NCI-H2196 (cell line): ENCODE data around the gene RALGAPA2.

Source experiments
- DNase-seq: peaks from one replicate; lab custom pipeline; 2025; ENCODE audit not compliant: unreplicated experiment; lab: John Stamatoyannopoulos, UW

RALGAPA2 gene

GRCh38 chr20:20585146-20585545, 127.3 kb downstream of the RALGAPA2 start:
- no peak for DNase-seq

DNA sequence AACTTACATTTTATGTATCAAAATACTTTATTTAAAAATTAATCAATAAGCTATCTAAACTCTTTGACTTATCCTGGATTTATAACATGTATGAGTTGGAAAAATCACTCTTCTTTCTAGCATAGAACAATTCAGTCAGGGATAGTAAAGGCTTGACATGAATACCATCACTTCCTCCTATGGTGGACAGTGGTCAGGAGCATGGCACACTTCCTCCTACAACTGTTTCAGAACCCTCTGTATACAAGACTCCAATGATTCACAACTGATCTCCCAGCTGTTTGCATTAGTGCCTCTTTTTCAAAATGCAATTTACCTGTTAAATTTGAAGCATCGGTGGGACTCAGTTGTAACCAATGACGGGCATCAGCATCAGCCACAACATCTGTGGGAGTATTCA, 129.7 kb downstream of the RALGAPA2 start:
- DNase-seq: no peak

- no peak for DNase-seq
Observed at GRCh38 chr20:20580139-20580538, 132.3 kb downstream of the RALGAPA2 start.

DNA sequence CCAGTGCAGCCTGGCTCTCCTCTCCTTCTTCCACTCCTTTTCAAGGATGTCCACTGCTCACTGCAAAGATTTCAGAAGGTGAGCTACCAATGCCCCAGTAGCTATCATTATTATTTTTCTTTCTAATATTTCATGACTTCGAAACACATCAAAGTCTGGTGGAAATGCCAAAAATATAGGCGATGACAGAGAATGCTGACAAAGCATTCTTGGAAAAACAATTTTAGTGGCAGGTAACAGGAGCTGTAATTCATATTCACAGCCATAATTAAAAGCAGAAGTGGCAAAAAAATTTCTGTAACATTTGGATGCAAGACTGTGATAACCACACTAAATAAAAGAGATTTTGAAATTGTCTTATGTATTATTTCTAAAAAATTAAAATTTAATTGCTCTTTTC, 133.6 kb downstream of the RALGAPA2 start:
- no peak for DNase-seq

DNA sequence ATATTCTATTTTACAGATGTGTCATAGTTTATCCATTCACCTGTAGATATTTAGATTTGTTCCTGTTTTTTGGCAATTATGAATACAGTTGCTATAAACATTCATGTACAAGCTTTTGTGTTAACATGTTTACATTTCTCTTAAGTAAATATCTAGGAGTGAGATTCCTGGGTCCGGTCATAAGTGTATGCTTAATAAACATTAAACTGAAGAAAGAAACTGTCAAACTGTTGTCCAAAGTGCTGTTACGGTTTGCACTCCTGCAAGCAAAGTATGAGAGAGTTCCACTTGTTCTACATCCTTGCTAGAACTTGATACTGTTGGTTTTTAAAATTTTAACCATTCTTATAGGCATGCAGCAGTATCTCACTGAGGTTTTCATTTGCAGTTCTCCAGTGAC, 138.6 kb downstream of the RALGAPA2 start:
- DNase-seq: no peak

DNA sequence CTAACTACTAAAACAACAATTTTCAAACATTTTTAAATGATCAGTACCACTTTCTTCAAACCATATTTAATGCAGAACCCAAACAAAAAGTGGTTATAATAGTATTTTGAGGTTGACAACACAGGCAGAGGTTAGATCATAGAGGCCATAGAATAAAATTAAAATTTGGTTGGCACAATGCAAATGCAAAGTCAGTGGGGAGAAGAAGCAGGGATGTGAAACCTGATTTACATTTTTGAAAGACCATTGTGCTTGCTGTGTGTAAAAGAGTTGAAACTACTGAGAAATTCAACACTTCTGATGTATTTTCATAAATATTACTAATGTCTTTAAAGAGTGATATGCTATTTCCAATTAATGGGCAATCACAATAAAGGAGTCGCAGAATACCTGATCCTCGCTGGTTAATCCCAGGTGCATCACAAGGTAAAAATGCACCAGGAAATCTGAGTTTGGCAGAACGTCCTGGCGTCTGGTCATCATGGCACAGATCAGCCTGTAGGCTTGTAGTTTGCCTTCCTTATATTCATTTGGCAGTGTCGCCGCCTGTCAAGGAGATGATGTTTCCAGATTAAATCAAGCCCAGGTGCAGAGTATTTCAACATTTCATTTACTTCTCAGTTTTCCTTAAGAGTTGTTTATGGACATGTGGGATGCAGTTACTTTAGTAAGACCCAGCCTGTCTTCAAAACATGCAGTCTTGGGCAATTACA, 141.2 kb downstream of the RALGAPA2 start:
- DNase-seq: no peak

DNA sequence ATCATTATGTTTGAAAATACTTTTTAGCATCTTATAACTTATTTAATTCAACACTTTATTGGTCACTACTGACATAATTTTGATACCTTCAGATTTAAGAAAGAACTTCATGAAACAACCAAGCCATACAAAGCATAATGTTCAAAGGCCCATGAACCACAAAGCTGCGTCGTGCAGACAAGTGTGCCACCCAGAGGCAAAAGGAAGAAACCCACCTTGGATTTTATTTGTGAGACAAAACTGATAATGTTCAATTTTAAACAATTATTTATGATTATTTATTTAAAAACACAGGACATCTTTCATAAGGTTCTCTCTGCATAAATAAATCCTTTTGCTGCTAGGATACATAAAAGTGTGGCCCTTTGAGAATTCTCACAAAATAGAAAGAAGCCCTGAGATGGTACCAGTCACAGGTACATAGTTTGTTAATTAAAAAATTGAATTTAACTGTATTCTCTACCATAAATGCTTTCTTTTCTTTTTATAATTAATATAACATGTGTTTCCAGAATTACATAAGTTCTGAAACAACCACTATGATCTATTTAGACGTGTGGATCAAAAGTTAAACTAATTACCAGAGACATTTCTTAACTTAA, 143.7 kb downstream of the RALGAPA2 start:
- peak; percentile 67 for DNase-seq

DNA sequence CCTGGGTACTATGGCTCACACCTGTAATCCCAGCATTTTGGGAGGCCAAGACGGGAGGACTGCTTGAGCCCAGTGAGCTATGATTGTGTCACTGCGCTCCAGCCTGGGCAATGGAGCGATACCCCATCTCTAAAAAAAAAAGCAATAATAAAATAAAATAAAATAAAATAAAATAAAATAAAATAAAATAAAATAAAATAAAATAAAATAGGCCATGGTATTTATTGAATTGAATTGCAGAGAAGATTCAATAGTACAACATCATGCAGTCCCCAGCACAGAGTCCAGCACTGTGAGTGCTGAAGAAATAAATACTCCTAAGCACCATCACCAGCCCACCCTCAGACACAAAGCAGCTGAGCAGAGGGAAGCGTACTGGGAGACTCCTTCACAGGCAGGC, 144.7 kb downstream of the RALGAPA2 start:
- DNase-seq: no peak

GRCh38 chr20:20566516-20566915, 145.9 kb downstream of the RALGAPA2 start:
- DNase-seq: no peak

DNA sequence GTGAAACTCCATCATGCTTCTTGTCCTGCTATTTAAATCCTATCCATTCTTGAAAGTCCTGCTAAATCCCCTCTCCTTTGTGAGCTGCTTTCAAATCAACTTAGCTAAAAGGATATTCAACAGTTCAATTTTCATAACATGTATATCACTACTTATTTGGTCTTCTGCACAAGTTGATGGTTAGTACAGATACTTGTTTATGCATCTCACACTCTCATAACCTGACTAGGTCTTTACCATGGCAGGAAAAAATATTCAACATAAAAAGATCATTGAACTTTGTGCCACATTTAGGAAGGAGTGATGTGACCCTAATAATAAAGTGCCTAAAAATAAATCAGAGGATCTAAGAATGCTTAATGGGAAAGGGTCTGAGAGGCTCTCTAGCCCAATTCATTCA, 148.2 kb downstream of the RALGAPA2 start:
- DNase-seq: no peak

GRCh38 chr20:20562507-20562906, 149.9 kb downstream of the RALGAPA2 start:
- DNase-seq: no peak

DNA sequence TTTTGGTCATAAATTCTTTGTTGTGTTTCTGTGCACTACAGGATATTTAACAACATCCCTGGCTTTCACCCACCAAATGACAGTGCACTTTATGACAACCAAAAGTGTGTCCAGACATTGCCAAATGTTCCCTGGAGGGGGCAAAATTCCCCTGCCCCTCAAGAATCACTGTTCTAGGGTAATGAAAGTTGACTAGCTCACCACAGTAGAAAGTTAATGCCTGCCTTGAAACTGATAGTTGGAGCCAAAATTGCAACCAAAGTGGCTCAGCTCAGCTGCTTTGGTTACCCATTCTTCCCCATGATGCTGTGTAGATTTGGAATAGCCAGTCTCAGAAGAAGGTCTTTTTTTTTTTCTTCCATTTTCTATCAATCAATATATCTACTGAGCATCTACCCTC, 150.6 kb downstream of the RALGAPA2 start:
- no peak for DNase-seq

DNA sequence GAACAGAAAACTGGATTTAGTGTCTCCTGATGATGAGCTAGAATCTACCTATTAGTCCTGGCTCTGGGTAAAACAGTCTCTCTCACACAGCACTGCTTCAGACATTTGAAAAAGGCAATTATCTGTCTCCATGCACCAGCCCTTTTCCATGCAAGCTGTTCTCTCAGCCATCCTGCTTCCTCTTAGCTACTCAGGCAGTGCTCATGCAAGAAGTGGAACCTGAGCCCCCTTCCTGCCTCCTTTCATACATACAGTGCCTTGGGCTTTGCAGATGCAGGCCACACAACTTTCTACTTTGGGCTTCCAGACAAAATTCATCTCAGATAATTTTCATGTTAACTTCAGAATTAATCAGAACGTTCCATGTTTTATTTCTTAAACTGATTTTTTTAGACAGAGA, 151.3 kb downstream of the RALGAPA2 start:
- no peak for DNase-seq

GRCh38 chr20:20557406-20557805, 155.0 kb downstream of the RALGAPA2 start:
- DNase-seq: no peak

- DNase-seq: no peak
Observed at GRCh38 chr20:20555838-20556237, 156.6 kb downstream of the RALGAPA2 start.

DNA sequence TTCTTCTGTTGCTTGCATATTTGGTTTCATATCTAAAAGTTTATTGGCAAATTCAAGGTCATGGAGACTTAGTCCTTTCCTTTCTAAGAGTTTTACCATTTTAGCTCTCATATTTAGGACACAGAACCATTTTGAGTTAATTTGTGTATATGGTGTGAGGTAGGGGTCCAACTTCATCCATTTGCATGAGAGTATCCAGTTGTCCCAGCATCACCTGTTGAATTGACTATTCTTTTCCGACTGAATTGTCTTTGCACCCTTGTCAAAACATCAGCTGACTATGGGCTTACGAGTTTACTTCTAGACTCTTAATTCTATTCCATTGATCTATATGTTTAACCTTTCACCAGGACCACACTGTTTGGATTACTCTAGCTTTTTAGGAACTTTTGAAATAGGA, 157.5 kb downstream of the RALGAPA2 start:
- DNase-seq: no peak

DNA sequence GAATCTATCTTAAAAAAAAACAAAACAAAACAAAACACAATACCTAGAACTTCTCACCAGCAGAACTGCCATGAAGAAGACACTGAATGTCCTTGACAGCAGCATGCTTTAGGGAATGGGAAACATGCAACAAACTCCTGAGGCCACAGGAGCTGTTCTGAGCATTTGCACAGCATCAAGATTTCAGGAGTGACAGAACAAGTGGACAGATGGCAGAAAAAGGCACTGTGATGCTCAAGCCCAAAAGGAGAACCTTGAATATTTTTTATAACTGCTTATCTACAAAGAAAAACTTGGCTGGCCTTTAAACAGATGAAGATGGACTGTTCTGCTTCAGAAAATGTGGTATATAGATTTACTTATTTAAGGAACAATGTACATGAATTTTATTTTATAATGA, 158.9 kb downstream of the RALGAPA2 start:
- no peak for DNase-seq

- DNase-seq: no peak
Observed at GRCh38 chr20:20552076-20552475, 160.4 kb downstream of the RALGAPA2 start.

DNA sequence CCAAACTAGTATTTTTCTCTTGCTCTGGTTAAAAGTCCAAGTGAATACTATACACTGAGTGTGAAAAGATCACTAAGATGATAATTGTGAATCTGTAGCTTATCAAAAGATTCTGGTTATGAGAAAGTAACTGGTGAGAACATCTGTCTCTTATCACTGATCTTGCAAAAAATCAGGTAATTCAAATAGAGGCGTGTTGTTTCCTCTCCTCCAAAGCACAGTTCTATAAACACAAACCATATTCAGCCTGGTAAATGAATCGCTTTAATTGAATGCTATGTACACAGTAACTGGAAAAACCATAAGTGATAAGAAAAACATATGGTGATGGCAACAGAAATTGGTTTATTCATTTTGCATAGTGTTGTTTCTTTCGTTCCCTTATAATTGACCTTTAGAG, 161.0 kb downstream of the RALGAPA2 start:
- DNase-seq: peak; percentile 23

DNA sequence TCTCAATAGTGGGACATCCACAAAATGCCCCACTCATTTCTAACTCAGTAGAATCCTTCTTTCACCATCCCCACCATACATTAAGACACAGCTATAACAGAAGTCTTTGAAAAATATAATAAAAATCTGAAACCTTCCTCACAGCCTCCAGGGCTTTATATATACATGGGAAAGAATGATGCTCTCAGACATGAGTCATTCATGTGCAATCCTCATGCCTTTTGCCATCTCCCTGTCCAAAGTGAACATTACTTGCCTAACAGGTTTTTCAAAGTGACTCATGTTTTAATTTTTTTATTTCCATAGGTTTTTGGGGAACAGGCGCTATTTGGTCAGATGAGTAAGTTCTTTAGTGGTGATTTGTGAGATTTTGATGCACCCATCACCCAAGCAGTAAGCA, 162.7 kb downstream of the RALGAPA2 start:
- DNase-seq: peak; percentile 23

DNA sequence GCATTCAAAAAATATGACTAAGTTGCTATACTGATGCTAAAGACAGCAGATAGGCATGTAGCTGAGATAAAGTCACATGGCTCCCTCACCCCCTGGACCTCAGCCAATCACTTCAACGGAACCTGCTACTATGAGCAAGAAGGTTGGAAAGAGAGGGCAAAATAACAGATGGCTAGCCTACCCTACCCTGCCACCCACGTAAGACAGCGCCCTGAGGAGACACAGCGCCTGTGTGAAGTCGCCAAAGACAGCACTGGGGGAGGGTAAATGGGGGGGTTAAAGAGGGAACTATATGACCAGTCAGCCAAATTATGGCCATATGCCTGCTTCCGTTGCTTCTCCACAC, 163.2 kb downstream of the RALGAPA2 start:
- peak; percentile 25 for DNase-seq

DNA sequence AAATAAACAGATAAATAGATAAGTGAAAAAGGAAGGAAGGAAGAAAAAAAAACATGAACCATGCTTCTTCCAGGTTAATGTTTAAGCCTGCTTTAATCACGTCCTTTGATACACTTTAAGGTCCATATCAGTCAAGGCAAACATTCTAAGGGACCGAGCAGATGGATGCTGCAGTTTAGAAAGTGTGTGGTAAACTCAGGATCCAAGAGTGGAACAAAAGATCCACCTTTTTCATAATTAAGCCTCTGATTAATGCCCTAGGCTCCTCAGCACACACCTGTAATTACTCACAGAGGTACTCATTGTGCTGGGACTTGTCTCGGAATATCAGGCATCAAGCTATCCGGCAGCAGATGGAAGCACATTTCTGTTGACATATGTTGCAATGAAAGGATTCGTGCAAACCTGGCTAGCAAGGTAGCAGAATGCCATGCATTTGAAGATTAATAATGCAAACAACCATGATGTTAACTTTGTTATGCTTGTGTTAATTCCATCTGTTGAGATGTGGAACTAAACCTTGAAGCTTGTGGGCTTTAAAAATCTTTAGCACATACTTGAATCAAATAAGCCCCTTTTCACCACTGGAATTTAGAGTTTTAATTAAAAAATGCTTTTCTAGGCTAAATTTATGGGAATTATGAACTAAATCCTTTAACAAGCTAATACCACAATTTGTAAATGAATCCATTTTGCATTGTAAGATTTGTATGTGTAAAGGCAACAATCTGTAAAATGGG, 163.7 kb downstream of the RALGAPA2 start:
- peak; percentile 29 for DNase-seq
